Activated CD4-positive, CD25-positive, alpha-beta regulatory T cell treated with anti-CD3 and anti-CD28 coated beads, Interleukin-2, amount 50 U/mL, for 16 hours (primary cell): ENCODE results near the gene CZIB.

Experiments
- DNase-seq: peaks from one replicate; pipeline ENCODE4 v3.0.0-alpha.2; 2020; ENCODE audit warnings: low read depth, low spot score

CZIB gene

DNA sequence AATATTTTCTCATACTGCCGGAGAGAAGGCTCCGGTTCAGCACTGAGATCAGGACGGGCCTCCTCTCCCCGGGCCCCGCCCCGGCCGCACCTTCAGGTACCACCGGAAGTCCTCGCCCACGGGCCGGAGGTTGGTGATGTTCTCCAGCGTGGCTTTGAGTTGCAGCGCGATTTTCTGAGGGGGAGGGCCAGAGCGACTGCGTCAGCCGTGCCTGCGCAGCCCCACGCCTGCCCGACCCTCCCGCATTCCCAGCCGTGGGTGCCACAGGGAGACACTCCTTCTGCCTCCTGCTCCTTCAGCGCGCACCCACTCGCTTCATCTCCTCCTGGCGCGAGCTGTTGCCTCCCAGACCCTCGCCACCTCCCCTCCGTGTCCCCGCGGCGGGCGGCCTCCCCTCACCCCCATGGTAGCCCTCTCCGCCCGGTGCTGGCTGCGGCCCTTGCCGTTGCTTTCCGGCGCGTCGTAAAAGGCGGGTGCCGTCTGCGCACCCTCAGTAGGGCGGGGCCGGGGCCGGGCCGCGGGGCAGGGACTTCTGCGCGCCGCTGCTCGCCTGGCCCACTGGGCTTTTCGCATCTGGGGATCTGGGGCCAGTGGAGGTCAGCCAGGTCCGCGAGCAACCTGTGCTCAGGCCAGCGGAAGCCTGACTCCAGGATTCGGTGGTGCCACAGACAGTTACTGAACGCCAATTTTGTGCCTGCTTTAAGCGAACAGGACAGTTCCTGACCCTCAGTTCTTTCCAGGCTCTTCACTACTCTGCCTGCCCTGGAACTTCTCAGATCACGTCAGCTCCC is at the start of gene CZIB:
TSS of gene CZIB (minus strand) at position 464 of the 791 bp plus-strand sequence. CDS start at position 405, 59 bp downstream.
- DNase-seq = peak; percentile 84

DNA sequence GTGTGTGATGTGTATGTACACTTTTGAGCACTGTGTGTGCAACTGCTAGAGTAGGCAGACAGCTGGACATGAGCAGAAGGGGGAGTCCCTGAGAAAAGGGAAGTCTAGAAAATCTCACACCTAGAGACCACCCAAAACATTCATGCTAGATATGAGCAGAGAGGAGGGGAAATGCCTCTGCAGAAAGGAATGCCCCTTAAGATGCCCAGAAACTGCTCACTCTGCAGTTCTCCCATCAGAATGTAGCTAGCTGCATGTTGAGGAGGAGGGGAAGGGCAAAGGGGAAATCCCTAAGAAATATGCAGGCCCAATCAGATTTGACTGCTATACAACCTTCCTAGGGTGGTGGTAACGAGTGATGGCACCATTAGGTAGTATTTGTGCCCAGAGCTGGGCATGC is 49.7 kb upstream of the CZIB start:
- no peak for DNase-seq

DNA sequence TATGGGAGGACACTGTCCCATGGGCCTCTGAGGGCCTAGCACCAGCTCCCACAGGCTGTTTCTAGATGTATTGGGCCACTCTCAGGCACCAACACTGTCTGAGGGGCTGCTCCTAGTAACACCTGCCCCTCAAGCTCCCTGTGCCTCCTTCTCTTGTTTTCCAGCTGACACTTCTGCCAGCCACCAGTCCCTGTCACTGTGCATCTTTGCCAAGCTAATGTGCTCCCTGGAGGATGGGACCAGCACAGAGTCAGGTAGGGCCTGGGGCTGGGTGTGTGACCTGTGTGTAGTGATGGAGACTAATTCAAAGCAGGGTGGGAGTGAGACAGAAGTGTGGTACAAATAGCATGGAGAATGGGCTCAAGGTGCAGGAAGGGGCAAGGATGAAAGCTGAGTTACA is 47.3 kb upstream of the CZIB start:
- no peak for DNase-seq

DNA sequence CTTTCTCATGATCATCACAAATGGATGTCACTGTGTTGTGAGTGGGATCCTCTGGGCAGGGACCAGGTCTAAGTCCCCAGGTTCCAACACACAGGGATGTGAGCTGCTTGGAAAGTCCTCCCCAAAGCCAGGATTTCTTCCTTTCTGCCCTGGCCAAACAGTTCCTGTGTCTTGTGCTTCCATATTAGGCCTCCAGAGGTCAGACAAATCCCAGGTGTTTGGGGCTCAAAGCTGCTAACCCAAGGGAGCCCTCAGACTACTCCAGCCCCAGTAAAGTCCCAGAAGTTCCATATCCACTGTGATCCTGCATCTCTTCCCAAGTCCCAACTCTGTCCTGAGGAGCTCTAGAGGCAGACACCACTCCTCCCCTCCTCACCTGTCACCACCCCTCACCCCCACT is 45.6 kb upstream of the CZIB start:
- DNase-seq = no peak

DNA sequence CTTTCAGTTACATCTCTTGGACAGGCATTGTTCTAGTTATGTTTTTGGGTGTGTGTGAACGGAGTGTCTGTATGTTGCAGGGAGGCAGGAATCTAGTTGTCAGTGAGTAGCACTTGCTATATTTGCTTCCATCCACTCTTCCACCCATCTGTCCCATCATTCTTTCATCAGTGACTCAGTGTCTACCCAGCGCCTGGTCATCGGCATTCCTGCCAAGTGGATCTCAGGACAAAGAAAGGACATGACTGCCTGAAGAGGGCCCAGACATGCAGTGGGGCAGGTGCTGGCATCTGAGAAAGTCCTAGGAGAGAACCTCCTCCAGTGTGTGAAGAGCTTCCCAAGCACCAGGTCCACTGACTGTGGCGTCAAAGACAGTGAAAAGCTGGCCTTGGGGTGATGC is 45.1 kb upstream of the CZIB start:
- DNase-seq = no peak

DNA sequence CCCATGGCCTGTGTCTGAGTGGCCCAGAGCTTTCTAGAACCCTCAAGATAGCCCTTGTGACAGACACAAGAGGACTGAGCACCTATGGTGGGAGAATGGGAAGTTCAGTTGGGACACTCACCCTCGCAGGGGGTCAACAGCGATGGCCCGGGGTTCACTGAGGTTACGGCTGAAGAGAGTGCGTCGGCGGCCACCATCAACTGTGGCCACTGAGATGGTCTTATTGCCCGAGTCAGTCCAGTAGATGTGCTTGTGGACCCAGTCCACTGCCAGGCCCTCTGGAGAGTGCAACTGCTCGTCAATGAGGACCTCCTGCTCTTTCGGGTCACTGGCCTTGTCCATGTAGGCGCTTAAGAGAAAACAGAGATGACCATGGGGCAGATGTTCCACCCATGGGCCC is 43.6 kb upstream of the CZIB start:
- DNase-seq = no peak

DNA sequence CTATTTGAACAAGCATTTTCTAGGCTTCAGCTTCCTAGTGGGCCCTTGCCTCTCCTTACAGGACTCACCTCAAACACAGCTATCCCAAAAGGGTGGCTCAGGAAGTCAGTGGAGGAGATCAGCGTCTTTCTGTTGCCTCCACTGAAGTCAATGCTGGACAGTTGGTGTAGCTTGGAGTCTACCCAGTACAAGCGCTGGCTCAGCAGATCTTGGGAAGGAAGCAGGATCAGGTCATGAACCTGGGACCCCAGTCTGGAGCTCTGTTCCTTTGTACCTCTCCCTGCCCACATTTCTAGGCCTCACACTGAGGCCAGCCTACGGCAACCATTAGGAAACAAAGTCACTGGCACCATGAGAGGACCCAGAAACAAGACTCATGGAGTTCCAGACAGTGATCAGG is 41.6 kb upstream of the CZIB start:
- no peak for DNase-seq

DNA sequence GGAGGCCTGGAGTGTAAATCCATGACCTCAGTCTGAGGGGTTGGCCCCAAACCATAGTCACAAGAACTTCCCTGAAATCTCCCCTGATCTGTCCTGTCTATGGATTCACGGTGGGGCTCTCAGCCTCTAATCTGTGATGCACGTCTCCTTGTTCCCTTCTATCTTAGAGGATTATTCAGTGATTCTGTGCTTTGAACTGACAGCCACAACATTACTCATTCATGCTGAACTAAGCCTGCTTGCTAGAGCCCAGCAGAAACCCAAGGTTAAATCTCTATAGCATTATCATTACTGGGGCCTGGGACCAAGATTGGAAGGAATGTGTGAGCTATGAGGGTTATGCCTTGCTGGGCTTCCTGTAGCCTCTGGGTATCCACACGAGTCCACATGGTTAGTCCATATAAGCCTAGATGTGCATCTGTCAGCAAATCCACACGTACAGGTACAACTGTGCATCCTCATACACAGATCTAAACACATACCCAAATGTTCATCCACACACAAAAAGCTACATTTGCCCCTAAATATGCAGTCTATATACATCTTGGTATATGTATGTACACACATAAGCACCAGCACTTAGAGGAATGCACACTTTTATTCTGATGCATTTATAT is 40.3 kb upstream of the CZIB start:
- no peak for DNase-seq

DNA sequence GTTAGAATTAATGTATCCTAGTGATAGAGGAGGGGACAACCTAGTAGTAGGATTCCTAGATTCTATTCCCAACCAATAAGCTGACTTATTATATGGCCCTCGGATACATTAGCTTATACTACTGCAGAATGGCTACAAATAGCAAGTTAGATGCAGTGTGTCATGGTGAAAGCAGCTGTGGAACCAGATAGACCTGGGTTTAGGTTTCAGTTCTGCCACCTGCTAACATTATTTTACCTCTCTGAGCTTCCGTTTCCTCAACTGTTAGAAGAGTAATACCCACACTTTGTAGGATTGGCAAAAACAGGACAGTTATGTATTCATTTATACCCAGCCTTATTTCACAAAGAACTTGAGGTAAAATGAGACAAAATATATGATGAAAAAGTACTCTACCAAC is 39.5 kb upstream of the CZIB start:
- no peak for DNase-seq

DNA sequence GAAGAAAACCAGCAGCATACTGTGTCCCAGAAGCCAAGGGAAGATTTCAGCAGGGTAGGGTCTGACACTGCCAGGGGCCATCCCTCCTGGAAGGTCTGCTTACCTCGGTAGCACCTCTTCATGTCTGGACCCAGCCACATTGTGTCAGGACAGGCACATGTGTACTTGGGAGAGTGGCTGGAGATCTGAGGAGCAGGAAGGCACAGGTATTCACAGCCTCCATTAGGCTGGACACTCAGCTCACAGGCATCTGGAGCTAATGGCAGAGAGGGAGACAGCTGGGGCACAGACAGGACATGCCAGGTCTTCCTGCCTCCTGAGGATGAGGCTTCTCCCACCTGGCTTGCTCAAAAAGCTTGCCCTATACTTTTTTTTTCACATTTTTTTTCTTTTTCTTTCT is 37.8 kb upstream of the CZIB start:
- no peak for DNase-seq

DNA sequence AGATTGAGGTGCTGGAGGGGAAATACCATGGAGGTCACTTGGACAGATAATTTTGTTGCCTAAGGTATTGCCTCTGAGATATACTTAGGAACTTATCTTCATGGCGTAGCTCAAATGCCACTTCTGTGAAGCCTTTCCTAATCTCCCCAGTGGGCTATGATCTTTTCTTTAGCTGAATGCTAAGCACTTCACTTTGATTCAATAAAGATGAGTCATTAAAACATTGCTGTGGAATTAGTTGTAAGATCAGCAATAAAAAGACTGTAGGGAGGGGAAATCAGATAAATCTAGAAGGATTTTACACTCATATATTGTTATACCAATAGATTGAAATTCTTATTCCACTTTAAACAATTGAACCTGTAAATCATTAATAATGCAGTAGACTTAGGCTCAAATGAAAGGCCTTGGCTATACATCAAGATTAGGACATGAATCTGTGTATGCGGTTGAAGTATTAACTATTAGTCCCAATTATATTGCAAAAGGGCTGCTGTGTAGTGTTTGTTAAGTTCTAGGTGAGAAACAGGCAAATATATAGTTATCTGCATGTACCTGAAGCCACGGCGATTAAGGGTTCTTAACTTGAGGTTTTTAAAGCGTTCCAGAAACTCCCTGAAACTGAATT is 37.1 kb upstream of the CZIB start:
- no peak for DNase-seq

DNA sequence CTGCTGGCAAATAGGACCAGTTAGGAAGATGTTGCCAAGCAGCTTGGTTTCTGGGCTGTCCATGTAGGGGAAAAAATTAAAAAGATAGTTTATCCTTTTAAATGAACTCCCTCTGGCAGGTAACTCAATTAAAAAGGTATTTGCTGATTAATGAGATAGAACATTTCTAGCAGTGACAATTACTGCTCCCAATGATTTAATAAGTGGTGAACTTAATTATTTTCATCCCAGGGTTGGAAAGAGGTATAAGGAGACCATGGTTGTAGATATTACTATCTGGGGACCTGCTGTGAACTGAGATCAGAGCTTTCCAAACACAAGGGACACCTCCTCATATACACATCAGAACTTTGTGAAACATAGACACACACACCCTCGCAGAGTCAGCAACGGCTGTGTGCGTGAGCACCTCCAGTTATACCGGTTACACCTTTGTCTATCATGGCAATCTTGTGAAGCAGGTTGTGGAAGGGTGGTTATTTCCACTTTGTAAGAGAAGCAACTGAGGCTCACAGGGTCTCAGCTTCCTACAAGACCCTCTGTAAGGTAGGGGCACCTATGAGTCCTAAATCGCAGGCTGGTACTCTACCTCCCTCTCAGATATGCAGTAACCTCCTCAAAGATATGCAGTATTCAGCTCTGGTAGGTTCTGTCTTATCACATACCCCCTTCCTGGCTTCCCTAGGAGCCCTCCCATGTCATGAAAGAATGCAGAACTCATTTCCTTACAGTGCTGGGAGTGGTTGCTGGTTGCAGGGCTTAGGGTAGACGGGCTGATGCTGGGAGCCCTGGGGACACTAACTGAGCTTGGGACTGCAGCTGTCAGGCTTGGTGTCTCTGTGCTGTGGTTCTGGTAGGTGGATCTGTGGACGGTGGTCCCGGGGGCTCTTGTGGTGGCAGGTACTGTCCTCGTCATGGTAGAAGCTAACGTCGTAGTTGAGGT is 36.3 kb upstream of the CZIB start:
- DNase-seq = no peak

DNA sequence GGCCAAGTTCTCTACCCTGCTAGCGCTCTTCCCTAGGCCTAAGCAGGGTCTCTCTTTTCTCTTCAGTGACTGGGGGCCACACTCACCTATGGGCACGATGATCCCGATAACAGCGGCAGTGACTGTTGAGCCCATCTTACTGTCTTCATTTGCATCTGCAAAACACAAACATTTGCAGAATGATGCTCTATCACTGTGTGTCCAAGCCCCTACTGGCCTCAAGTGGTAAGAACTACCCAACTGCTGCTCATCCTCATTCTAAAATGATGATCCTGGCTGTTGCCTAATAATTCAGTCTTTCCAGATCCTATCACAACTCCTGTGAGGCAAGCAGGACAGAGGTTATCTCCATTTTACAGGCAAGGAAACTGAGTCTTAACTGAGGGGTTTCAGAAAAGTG is 34.6 kb upstream of the CZIB start:
- DNase-seq = no peak

DNA sequence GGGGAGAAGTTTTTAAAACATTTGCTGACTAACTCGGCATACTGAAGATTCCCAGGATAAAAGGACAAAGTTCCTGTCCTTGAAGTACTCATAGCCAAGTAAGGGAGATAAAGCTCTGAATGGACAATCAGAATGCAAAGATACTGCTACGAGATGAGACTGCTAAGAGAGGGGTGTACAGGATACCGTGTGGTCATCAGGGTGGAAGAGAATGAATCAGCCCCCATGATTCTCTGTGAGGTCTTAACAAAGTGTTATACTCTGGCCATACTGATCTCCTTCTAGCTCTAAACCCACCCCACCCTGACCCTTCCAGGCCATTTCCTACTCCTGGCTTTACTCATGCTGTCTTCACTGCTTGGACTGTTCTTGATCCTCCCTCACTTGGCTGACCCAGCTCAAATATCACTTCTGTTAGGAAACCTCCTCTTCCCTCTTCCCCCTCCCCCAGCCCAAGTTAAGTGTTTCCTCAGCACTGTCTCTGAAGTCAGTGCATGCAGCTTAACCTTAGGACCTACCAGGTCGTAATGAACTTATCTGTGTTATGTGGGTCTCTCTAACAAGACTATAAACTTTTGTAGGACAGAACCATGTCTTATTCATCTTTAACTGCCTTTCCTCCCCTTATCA is 33.7 kb upstream of the CZIB start:
- no peak for DNase-seq

DNA sequence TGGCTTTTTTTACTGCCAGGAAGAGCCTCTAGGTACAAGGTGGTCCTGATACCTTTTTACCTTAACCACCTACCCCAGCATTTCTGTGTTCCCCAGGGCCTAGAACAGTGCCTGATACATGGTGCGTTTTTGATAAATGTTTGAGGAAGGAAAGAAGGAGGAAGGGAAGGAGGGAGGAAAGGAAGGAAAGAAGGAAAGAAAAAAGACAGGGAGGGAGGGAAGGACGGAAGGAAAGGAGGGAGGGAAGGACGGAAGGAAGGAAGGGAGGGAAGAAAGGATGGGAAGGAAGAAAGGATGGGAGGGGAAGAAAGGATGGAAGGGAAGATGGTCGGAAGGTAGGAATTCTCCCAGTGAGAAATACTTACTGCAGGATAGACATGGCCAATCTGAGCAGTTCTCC is 29.9 kb upstream of the CZIB start:
- DNase-seq = no peak

DNA sequence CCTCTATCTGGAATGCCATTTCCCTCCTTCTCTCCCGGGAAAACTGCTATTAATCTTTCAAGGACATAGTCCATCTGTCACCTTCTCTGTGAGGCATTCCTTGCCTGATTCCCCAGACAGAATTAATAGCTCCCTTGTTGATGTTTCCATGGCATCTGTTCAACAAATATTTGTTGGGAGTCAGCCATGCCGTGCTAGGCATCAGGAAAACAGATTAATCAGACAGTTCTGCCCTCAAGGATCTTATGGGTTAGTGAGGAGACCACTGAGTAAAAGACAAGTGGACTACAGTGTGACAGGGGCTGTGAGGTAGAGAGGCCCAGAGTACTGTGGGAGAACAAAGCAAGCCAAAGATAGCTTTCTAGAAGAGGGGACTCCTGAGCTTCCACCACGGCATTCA is 29.3 kb upstream of the CZIB start:
- DNase-seq = no peak

DNA sequence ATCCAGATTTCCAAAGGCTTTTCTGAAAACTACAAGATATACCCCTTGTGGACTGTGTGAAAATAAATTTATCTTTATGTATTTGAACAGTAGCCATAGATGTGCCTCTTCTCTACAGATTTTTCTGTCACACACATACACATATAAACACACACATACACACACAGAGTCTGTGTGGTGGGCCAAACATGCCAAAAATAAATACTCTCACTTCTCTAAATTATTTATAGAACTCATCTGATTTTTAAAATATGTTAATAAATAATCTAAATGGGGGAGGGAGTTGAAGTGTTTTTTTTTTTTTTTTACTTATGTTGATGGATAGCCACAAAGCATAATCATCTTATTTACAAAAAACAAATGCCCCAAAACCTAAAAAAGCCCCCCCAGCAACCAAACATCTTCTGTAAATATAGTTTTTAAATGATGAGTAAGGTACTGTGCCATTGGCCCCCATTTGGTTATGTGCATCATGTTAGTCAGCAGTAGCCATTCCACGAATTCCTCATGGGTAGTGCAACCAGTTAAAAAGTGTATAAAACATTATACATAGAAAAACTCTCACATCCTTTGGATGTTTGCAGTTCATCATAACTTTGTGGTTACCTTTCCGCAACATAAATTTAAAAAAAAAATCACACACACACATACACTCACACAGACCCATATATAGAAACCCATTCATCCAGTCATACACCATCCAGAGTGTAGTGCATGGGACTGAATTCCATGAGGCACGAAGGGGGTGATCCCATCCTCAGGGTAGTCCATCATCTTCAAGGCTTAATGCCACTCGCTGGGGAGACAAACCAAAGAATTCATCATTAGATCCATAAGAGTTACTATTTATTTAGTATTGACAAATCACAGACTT is 26.1 kb upstream of the CZIB start:
- DNase-seq = no peak

DNA sequence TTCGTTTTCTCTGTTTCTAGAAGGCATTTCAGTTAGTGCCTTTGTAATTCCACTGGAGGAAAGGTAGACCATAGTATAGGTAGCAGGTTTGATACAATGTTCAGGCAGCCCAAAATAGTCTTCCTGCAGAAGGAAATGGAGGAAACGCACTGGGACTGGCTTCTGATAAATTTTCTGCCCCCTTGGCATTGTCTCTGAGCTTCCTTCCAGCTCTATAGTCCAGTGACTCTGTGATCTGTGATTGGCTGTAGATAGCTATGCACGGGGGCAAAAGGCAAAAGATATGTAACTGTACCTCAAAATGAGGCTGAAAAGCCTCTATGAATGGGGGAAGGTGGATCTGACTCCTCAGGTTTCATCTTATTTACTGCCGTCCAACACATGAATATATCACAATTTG is 23.7 kb upstream of the CZIB start:
- DNase-seq = no peak

DNA sequence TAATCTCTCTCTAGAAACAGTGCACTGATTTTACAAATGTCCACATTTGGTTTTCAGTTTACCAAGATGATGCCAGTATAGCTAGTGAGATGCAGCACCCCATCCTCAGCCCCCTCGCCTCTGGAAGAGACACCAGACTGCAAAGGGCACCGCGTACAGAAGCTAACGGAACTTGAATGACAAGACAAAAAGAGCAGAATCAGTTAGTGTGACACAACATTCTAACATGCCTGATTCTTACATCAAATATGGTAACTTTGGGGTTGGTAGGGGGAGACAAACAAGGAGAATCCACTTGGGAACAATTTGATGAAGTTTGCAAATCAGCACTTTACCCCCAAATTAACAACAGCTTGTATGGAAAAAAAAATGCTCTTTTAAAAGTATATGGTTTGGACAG is 21.9 kb upstream of the CZIB start:
- no peak for DNase-seq

DNA sequence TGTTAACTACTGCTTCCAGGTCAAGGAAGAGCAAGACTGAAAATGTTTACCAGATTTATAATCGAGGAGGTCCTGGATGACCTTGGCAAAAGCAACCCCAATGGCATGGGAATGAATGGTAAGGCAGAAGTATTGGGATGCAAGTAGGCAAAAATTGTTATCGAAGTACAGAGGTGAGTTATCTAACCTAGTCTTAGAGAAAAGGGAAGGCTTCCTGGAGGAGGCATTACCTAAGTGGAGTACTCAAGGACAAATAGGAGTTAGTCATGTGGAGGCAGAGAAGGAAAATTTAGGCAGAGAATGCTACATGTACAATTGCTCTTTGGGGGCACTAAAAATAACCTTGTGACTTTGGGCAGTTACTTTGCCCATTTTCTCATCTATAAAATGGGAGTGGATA is 21.4 kb upstream of the CZIB start:
- no peak for DNase-seq
